NCI-H2227 treated with DMSO at 0.1 percent for 48 hours (cell line): ENCODE results near the gene SENP8.
"Not testable (repeated sequence)": the region's sequence is repeated elsewhere in the genome, so short reads cannot be mapped to it uniquely, and the experiment has no call there.

Experiments
- DNase-seq: peaks from one replicate; lab custom pipeline; 2025; lab: John Stamatoyannopoulos, UW

SENP8 gene

DNA sequence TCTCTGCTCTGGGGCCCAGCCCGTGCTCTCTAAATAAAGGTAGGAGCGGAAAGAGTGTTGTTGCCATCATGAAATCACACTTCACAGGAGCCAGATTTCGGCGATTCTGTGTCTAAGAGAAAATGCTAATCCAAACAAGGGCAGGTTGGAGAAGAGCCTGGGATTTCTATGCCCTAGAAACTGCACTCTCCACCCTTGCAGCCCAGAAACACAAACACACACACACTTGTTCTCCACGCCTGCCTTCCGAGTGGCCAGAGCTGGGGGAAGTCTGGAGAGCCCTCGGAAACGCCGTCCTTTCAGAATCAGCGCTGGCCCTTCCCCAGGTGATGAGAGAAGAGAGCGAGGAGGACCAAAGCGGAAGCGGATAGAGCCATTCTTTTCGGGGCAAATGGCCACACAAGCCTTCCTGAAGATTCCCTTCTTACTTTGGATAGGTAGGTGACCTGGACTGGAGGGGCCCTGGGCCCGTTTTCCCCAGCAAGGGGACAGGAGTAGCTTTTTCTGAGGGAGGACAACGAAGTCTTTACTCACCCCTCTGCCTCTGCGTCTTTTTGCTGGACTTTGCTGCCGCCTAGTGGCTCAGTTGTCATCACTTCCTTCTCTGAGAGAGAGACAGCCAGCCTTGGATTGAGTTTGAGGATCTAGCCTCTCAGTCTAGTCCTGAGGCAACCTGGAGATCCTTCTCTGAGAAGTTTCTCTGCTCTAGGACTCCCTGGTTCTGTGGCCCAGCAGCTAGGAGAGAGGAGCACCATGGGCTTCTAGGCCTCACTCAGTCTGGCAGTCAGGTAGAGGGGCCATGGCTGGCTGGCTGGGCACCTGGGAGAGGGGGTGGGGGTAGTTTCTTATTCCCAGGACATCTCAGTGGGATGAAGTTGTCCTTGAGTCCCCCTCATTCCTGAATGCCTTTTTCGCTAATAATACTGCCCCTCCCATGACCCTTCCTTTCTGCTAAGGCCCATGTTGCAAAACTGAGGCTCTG is 37.7 kb downstream of the SENP8 start:
- DNase-seq: peak; percentile 76

DNA sequence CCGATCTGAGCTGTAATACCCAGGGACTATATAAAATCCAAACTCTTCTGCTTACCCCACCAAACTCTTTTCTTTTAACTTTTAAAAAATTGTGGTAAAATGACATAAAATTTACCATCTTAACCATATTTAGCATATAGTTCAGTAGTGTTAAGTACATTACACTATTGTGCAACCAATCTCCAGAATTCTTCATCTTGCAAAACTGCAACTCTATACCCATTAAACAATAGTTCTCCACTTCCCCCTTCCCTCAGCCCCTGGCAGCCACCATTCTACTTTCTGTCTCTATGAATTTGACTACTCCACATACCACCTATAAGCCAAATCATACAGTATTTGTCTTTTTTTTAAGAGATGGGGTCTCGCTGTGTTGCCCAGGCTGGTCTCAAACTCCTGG is 38.7 kb downstream of the SENP8 start:
- DNase-seq: no peak

DNA sequence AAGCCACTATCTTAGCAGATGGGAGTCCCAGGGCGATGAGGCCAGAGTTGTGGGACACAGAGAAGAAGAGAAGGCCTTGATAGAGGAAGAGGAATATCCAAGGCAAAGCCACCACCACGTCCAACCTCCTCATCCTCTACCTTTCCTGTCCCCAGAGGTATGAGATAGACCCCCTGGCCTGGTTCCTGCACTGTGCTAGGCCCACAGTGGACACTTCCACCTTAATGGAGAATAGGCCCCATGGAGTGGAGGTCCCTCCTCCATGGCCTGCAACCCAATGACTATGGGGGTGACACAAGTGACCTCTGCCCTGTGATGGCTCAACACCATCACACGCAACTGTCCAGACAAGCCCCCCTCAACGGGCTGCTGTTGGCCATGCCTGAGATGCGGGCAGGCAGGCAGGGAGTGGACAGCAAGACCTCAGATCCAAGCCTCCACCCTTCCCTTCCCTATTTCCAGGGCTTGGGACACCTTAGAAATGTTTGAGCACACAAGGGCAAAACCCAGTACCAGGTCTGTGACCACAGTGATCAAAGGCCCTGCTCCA is 42.6 kb downstream of the SENP8 start:
- DNase-seq: no peak

DNA sequence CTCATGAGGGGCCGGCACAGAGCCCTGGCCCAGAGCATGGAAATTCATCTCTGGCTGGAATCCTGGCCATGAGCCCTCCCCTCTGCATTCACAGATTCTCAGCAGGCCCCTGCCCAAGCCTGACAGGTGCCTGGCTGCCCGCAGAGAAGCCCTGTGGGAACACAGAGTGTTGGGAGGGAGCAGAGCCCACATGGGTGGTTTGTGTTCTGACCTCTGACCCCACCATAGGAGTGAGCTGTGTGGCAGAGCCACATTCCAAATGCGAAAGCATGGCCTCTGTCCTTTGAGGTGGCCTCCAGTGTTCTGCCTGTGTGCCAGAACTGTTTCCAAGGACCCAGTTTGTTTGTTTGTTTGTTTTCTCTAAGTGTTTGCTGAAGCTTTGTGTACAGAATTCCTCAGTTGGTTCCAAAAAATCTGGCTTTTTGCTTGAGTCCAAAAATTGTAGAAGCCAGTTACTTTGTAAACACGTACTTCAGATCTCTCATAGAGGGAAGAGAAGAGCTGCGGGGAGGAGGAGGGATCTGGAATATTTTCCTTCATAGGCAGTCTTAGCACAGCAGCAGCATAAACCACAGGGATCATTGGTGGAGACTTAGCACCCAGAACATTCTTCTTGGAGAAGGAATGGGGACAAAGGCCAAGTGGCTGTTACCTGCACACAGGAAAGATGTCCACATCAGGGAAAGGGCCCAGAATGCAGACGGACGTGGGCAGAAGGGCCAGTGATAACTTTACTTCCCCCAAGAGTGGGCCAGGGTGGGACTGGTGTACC is 43.3 kb downstream of the SENP8 start:
- DNase-seq: no peak

DNA sequence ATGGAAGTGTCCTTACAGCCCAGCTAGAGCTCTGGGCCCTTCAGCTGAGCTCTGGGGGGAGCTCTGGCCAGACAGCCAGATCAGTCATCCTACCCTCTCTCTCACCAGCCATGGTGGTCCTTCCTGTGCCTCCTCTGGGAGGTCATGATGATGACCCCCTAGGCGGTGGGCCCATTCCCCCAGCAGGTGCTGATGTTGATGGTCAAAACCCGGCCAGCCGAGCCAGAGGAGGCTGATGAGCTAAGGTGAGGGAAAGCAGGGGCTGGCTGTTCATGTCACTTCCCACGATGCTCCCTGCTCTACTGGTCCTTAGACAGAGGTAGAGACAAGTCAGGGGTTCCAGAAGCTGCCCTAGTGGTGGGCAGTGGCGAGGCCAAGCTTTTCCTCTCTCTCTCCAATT is 44.4 kb downstream of the SENP8 start:
- no peak for DNase-seq

DNA sequence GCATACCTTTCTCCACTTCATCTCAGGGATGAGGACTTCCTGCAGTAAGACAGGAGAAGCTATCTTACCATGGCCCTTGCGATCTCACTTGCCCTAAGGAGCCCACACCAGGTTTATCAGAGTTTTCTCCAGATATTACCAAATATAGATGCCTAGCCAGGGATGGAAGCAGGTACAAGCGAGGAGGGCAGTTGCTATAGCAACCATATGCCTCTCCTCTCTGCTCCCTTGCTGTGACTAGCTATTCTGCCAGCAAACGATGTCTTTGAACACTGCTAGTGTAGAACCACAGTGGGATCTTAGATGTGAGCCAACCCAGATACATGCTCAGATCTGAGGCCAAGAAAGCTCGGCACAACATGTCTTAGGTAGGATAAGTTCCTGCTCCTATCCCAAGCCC is 45.5 kb downstream of the SENP8 start:
- DNase-seq: no peak

DNA sequence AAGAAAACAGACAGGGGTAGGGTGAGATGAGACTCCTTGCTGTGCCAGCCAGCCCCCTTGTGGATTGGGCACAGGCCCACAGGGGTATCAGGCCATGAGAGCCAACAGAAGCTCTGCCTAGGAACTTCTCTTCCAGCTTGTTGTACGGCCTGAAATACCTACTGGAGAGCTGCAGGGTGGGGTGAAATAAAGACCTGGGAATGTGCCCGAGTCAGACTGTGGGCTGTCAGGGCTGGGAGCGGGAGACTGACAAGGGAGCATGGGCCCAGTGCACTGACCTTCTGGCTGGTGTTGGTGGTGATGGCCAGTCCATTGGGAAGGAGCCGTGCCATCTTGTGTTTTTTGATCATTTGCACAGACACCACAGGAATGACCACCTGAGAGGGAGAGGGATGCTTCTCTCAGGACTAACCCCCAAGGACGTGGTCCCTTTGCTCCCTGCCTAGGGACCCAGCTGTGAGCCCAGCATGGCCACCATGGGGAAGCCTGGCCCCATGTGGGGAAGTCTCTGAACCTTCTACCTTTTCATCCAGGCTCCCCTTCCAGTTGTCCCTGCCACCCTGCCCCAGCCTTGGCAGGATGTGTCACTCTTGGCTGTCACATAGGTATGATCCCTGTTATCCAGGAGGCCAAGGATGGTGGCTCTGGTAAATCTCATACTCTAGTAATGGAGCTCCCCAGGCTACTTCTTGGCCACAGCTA is 48.7 kb downstream of the SENP8 start:
- DNase-seq: no peak

DNA sequence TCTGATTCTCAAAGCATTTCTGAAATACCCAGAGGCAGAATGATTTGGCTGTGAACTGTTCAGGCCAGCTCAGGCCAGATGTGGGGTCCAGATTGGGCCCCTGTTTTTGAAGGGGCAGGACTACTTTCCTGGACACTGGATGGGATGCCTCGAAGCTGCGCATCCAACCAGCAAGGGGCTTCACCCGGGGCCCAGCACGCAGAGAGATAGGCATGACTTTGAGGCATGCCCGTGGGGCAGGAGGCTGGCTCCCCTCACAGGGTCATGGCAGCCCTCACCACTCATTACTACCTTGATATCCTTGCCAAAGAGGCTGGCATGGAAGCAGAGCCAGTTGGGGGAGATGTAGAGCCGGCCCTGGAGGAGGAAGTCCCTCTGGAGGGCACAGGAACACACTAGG is 49.2 kb downstream of the SENP8 start:
- no peak for DNase-seq

DNA sequence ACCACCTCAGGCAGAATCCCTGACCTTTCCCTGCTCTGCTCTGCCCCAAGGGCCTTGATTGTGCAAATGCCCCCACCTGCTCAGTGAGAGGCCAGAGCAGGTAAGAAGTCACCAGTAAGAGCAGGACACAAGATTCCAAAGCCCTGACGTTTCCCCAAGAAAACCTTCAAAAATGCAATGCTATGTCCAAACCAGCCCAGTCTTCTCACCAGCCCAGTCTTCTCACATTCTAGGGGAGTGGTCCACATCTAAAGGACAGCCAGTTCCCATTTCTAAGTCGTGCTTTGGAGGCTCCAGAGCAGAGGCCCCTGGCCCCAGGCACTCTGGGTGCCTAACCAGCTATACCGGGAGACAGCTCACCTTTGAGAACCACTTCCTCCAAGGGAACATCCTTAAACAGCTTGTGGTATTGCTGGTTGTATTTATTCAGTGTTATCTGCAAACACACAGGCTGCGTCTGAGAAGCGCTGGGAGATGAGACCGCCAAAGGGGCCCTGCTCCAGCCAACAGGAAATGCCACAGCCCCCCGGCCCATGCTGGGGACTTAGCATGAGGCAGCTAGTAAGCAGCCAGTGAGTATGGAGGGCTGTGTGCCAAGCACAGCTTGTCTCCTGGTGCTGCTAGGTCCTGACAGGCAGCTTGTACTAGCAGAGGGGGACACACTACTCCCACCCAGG is 50.1 kb downstream of the SENP8 start:
- DNase-seq: no peak

DNA sequence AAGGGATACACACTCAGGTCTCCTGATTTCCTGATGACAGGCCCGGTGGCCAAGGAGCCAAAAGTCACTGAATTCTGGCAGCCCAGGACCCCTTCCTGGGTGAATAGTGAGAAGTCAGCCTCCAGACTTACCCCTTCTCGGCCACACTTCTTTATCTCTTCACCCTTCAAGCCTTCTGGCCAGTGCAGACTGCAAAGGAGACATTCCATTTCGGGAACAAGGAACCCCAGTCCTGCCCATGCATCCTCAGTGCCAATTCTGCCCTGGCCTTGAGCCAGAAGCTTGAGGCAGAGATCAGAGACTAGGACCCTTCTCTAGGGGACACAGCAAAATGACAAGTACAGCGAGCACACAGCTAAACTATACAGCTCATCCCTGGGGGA is 50.6 kb downstream of the SENP8 start:
- no peak for DNase-seq

DNA sequence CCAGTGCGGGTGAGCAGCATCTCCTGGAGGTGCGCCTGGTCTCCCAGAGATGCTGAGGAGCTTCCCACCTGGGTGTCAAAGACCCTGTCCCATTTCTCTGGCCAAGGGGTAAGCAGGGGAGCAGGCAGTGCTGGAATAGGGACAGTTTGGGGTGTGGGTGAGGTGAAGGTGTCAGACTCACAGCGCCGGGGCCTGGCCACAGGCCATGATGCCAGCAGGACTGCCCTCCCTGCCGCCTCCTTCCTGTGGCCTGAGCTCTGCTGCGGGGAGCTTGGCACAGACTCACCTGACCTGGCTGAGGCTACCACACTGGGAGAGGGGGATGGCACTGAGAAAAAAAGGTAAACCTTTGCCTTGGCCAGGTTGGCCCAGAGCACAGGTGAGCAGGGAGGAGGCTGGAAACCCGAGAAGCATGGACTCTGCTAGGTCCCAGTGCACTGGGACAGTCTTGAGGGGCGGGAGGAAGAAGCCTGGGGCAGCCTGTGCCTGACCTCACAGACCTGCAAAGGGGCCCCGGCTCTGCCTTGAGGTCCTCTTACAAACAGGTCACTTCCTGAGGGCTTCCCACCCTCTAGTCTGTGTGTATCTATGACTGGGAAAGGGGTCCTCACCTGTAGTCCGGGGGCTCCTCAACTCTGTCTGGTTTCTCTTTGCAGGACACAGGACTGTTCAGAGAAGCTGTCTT is 51.2 kb downstream of the SENP8 start:
- no peak for DNase-seq

DNA sequence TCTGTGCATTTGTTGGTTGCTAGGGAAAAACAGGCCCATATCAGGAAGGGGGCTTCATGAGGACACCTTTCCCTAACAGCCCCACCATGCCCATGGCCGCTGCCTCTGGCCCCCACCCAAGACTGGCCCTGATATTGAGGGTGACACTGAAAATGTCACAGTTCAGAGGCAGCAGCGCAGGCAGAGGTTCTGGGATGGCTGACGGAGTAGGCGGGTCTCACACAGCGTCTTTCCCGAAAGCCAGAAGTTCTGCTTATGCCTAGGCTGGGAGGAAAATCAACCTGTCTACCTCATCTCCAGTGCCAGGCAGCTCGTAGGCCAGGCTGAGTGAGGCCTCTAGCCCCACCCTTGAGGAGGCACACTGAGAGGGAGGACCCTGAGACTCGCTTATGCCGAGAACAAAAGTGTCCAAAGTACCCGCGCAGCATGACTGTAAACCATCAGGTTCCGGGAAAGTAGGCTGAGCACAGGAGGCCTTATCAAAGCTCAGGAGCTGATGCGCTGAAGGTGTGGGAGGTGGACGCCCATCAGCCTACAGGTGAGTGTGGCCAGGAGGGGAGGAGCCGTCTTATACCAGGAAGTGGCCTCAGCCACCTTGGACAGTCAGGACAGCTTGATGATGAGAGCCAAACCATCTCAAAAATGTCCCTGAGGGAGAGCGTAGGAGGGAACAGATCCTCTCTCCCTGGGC is 51.9 kb downstream of the SENP8 start:
- no peak for DNase-seq

DNA sequence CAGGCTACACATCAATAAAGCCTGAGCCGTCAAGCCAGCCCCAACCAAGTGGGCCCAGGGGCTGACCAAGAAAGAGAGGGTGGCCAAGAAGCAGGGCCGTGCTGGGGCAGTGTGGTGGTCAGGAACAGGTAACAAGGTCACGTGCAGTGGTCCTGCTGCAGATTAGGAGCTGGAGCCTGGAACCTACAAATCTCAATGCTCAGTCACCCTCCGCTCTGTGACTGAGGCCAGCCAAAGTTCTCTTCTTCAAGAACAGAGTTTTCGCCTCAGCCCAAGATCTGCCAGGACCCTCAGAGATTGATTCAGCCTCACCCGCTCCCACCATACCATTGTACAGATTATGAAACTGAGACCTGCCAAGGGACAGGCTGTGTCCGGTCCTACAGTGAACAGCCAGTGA is 52.5 kb downstream of the SENP8 start:
- no peak for DNase-seq

DNA sequence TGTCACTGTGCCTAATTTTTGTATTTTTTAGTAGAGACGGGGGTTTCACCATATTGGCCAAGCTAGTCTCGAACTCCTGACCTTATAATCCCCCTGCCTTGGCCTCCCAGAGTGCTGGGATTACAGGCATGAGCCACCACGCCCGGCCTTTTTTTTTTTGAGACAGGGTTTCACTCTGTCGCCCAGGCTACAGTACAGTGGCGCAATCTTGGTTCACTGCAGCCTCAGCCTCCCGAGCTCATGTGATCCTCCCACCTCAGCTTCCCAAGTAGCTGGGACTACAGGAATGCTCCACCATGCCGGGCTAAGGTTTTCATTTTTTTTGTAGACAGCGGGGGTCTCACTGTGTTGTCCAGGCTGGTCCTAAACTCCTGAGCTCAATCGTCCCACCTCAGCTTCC is 53.8 kb downstream of the SENP8 start:
- DNase-seq: not testable (repeated sequence)

DNA sequence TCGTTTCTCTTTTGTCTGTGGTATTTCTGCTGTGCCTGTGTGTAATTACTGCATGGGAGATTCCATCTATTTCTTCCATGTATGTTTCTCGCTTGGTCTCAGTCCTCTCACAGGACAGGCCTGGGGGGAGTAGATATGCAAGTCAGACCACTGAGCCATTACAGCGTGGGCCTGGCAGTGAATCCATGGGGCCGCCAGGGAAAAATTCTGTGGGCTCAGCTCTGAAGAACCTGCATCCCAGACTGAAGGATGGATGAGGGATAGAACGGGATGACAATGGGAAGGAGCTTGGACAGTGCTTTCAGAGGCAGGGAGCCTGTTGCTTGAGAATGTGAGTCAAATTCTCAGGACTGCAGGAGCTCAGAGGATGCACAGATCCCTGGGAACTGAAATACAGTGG is 54.6 kb downstream of the SENP8 start:
- DNase-seq: no peak

DNA sequence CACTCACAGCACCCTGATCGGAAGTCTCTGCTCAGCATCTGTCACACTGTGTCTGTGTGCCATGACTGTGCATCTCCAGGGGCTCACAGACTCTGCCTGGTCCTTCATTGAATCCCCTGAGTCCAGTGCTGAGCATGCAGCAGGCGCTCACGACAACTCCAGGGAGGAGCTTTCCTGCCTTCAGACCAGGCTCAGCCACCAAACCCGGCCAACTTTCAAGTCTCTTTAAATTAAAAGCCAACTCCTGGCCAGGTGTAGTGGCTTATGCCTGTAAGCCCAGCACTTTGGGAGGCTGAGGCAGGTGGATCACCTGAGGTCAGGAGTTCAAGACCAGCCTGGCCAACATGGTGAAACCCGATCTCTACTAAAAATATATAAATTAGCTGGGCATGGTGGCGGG is 55.2 kb downstream of the SENP8 start:
- DNase-seq: no peak

DNA sequence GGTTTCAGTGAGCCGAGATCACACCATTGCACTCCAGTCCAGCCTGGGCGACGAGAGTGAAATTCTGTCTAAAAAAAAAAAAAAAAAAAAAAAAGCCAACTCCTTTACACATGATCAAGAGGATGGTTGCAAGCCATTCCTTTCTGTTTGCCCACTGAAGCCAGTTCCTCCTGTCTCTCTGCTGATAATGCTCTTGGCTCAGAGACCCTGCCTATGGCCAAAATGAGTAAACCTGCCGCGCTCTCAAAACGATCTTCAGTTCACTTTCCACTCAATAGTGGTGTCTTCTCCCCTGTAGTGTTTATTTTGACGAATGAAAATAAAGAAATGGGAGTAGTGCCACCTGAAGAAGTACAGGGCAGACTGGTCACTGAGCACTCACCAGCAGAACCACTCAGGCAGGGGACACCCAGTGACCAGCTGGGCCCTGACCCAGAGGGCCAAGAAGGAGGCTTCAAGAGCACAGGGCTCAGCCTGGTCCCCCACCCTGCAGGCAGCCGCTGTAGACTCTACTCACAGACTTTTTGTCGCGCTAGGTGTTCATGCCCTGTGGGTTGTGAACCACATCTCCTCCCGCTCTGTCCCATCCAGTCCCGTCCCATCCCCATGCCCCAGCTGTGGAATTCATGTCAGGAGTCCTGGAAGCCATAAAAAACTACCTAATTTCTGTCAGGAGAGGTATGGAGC is 55.8 kb downstream of the SENP8 start:
- no peak for DNase-seq

DNA sequence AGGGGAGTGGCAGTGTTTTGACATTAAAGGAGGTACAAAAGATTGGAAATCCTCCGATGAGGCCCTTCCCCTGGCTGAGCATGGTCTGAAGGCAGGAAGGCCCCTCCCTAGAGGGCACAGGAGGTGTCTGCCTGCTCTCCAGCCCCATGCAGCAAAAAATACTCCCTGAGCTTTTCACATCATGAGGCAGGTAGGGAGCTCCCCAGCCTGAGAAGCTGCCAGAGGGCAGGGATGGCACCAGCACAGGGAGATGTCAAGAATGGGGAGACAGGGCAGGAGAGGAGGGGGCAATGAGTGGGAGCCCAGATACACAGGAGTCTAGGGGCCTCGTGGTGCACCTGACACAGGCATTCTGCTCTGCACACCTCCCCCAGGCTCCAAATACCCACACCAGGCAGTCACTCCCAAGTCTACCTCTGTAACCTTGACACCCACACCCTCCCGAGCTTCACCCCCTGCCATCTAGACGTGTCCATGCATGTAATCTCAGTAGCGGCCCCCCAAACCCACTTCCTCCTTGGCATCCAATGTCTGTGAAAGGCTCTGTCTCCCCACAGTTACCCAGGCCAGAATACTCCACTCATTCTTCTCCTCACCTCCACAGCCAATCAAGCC is 56.5 kb downstream of the SENP8 start:
- no peak for DNase-seq
